Activated T-helper 1 cell treated with anti-CD3 and anti-CD28 coated beads, Interleukin-12 subunit alpha, Interleukin-12 subunit beta, Interleukin-2, Interleukin-4 antibody, amounts not matched to agents 30 ng/mL and 10 ng/mL and 1 ng/mL, durations not matched to agents 14 hours and 24 hours and 36 hours (primary cell): ENCODE measurements around the gene CCM2L. TPM values are rescaled to one million over a fixed set of nuclear protein-coding genes. Genes with fewer than 3 reads are reported as not detected.

Source experiments
- DNase-seq: peaks from one replicate; pipeline ENCODE4 v3.0.0; 2021; ENCODE audit warnings: low spot score
- H3K27ac Mint-ChIP-seq: one replicate; pipeline ENCODE4 v1.8.0; 2021; ENCODE audit warnings: mild to moderate bottlenecking, mixed read lengths
- H3K27me3 Mint-ChIP-seq: one replicate; pipeline ENCODE4 v1.8.0; 2022; ENCODE audit warnings: mild to moderate bottlenecking, moderate library complexity, mixed read lengths; ENCODE audit not compliant: insufficient read depth
- H3K36me3 Mint-ChIP-seq: one replicate; pipeline ENCODE4 v1.8.0; 2021; ENCODE audit warnings: low read depth, mixed read lengths
- H3K4me1 Mint-ChIP-seq: one replicate; pipeline ENCODE4 v1.8.0; 2021; ENCODE audit warnings: low read depth, mixed read lengths
- H3K4me3 Mint-ChIP-seq: one replicate; pipeline ENCODE4 v1.8.0; 2021; ENCODE audit warnings: mild to moderate bottlenecking, moderate library complexity, mixed read lengths
- H3K9me3 Mint-ChIP-seq: one replicate; pipeline ENCODE4 v1.8.0; 2021; ENCODE audit warnings: mixed read lengths
- intact Hi-C: fragments of 100-400 bp; cut with micrococcal nuclease; formaldehyde crosslinking; loops from one replicate; pipeline ENCODE4 v1.15.1; 2024
- total RNA-seq: library from RNA; stranded (reverse); gene quantifications from 2 replicates; pipeline ENCODE4 v1.2.3, GENCODE V29; 2022

The CCM2L gene
- total RNA-seq, 1 donor from 2014 or later, result not detected

- no peak for DNase-seq
- no peaks in the 10 kb centered on the region for H3K36me3 Mint-ChIP-seq
- H3K4me3 Mint-ChIP-seq, result no peak overlapping the region
- H3K4me1 Mint-ChIP-seq, result no peaks in the 10 kb centered on the region
- H3K27me3 Mint-ChIP-seq, result peaks cover 6% of the 10 kb centered on the region
- H3K9me3 Mint-ChIP-seq, result no peaks in the 10 kb centered on the region
- intact Hi-C loops, result no loop called here
- no peak overlapping the region for H3K27ac Mint-ChIP-seq
Measured at GRCh38 chr20:31979713-31980426, 30.4 kb upstream of the CCM2L start.

- Mint-ChIP-seq H3K4me1 (no peaks in the 10 kb centered on the region), H3K27me3 (peaks cover 6% of the 10 kb centered on the region), H3K4me3 (no peak overlapping the region), H3K36me3 (no peaks in the 10 kb centered on the region), H3K9me3 (no peaks in the 10 kb centered on the region), H3K27ac (no peak overlapping the region)
- no peak for DNase-seq
- intact Hi-C loops, result no loop called here
Measured at GRCh38 chr20:31981784-31982183, 28.5 kb upstream of the CCM2L start.

DNA sequence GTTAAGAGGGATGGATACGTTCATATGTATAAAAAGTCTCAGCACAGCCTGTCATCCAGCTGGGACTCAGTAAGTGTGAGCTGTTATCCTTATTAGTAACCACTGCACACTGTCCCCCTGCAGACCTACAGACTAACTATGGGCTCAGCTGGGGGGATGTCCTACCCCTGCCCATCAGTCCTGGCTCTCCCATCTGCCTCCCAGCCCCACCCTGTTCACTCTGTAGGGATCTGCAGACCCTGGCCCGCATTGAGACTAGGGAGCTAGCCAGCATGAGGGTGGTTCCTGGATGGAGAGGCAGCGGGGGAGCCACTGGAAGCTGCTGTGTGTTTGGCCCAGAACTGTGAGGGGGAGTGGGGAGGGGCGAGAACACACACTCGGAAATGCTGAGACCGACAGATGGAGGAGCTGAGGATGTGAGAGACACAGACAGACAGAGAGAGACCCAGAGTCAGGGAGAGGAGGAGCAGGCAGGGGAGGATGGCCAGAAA lies 25.2 kb upstream of the CCM2L start:
- DNase-seq, result no peak
- intact Hi-C loops, result no loop called here
- no peaks in the 10 kb centered on the region for H3K4me1 Mint-ChIP-seq
- no peaks in the 10 kb centered on the region for H3K9me3 Mint-ChIP-seq
- H3K27me3 Mint-ChIP-seq, result peaks cover 9% of the 10 kb centered on the region
- H3K36me3 Mint-ChIP-seq, result no peaks in the 10 kb centered on the region
- no peak overlapping the region for H3K27ac Mint-ChIP-seq
- H3K4me3 Mint-ChIP-seq, result no peak overlapping the region

GRCh38 chr20:31987744-31988143 lies 22.5 kb upstream of the CCM2L start:
- intact Hi-C loops, result no loop called here
- no peak for DNase-seq
- Mint-ChIP-seq H3K4me1 (no peaks in the 10 kb centered on the region), H3K9me3 (no peaks in the 10 kb centered on the region), H3K4me3 (no peak overlapping the region), H3K27ac (no peak overlapping the region), H3K27me3 (peaks cover 6% of the 10 kb centered on the region), H3K36me3 (no peaks in the 10 kb centered on the region)

- Mint-ChIP-seq H3K4me3 (no peak overlapping the region), H3K9me3 (no peaks in the 10 kb centered on the region), H3K36me3 (no peaks in the 10 kb centered on the region), H3K4me1 (no peaks in the 10 kb centered on the region), H3K27me3 (peaks cover 12% of the 10 kb centered on the region), H3K27ac (no peak overlapping the region)
- intact Hi-C loops, result no loop called here
- no peak for DNase-seq
Measured at GRCh38 chr20:31988430-31989015, 21.7 kb upstream of the CCM2L start.

GRCh38 chr20:31989030-31989645 lies 21.1 kb upstream of the CCM2L start:
- no peak for DNase-seq
- H3K27me3 Mint-ChIP-seq, result peaks cover 18% of the 10 kb centered on the region
- no peak overlapping the region for H3K4me3 Mint-ChIP-seq
- H3K9me3 Mint-ChIP-seq, result no peaks in the 10 kb centered on the region
- no peak overlapping the region for H3K27ac Mint-ChIP-seq
- no peaks in the 10 kb centered on the region for H3K36me3 Mint-ChIP-seq
- intact Hi-C loops, result no loop called here
- no peaks in the 10 kb centered on the region for H3K4me1 Mint-ChIP-seq

GRCh38 chr20:31990641-31991338 lies 19.4 kb upstream of the CCM2L start:
- intact Hi-C loops, result no loop called here
- no peak for DNase-seq
- H3K36me3 Mint-ChIP-seq, result no peaks in the 10 kb centered on the region
- no peaks in the 10 kb centered on the region for H3K9me3 Mint-ChIP-seq
- H3K4me1 Mint-ChIP-seq, result no peaks in the 10 kb centered on the region
- peaks cover 29% of the 10 kb centered on the region for H3K27me3 Mint-ChIP-seq
- no peak overlapping the region for H3K27ac Mint-ChIP-seq
- no peak overlapping the region for H3K4me3 Mint-ChIP-seq

DNA sequence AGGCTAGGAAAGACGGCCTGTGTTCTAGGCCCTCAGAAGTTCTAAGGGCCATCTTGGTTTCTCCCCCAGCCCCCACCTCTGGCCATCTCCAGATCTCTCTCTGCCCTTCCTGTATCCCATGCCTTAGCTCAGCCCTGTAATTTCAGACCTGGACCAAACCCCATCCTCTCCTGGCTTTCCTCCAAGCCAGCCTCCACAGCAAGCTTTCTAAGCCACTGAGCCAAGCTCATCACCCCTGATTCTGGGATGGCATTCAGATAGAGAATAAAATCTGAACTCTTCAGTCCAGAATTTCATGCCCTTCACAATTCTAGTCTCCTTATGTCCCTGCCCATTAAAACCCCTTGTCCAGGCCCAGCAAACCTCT lies 18.9 kb upstream of the CCM2L start:
- no peak for DNase-seq
- H3K4me1 Mint-ChIP-seq, result no peaks in the 10 kb centered on the region
- H3K36me3 Mint-ChIP-seq, result no peaks in the 10 kb centered on the region
- intact Hi-C loops, result no loop called here
- H3K9me3 Mint-ChIP-seq, result no peaks in the 10 kb centered on the region
- peaks cover 33% of the 10 kb centered on the region for H3K27me3 Mint-ChIP-seq
- H3K27ac Mint-ChIP-seq, result no peak overlapping the region
- H3K4me3 Mint-ChIP-seq, result no peak overlapping the region

GRCh38 chr20:31992086-31992485 lies 18.2 kb upstream of the CCM2L start:
- Mint-ChIP-seq H3K4me3 (no peak overlapping the region), H3K4me1 (no peaks in the 10 kb centered on the region), H3K36me3 (no peaks in the 10 kb centered on the region), H3K9me3 (no peaks in the 10 kb centered on the region), H3K27ac (no peak overlapping the region), H3K27me3 (peaks cover 33% of the 10 kb centered on the region)
- intact Hi-C loops, result no loop called here
- no peak for DNase-seq

- H3K36me3 Mint-ChIP-seq, result no peaks in the 10 kb centered on the region
- no peak overlapping the region for H3K4me3 Mint-ChIP-seq
- H3K27me3 Mint-ChIP-seq, result peaks cover 30% of the 10 kb centered on the region
- no peaks in the 10 kb centered on the region for H3K9me3 Mint-ChIP-seq
- H3K4me1 Mint-ChIP-seq, result no peaks in the 10 kb centered on the region
- intact Hi-C loops, result no loop called here
- no peak overlapping the region for H3K27ac Mint-ChIP-seq
- no peak for DNase-seq
Measured at GRCh38 chr20:31996996-31997395, 13.2 kb upstream of the CCM2L start.

GRCh38 chr20:31998246-31998645 lies 12.0 kb upstream of the CCM2L start:
- Mint-ChIP-seq H3K27me3 (peaks cover 24% of the 10 kb centered on the region), H3K36me3 (no peaks in the 10 kb centered on the region), H3K9me3 (no peaks in the 10 kb centered on the region), H3K4me3 (no peak overlapping the region), H3K4me1 (no peaks in the 10 kb centered on the region), H3K27ac (no peak overlapping the region)
- DNase-seq, result no peak
- intact Hi-C loops, result no loop called here

DNA sequence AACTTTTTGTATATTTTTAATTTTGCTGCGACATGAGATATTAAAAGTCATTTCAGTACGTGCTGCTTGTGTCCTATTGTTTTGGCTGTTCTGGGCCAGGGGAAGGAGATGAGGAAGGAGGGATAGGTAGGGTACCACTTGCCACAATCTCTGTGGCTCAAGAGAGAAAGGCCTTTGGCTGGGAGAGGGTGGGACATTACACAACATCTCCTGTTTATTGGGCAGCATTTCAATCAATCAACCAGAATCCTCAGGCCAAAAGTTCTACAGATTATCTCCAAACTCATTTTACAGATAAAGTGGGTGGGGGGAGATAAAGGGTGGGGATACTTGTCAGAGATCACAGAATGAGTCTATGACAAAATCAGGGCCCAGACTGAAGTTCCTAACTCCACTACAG lies 6.9 kb upstream of the CCM2L start:
- DNase-seq, result no peak
- Mint-ChIP-seq H3K27ac (no peak overlapping the region), H3K9me3 (no peaks in the 10 kb centered on the region), H3K4me3 (no peak overlapping the region), H3K27me3 (peaks cover 3% of the 10 kb centered on the region), H3K4me1 (peaks cover 10% of the 10 kb centered on the region), H3K36me3 (no peaks in the 10 kb centered on the region)
- intact Hi-C loops, result no loop called here

GRCh38 chr20:32004963-32005362 lies 5.3 kb upstream of the CCM2L start:
- H3K9me3 Mint-ChIP-seq, result no peaks in the 10 kb centered on the region
- peaks cover 7% of the 10 kb centered on the region for H3K27me3 Mint-ChIP-seq
- no peak overlapping the region for H3K27ac Mint-ChIP-seq
- H3K4me1 Mint-ChIP-seq, result peaks cover 11% of the 10 kb centered on the region
- no peak overlapping the region for H3K4me3 Mint-ChIP-seq
- no peak for DNase-seq
- intact Hi-C loops, result no loop called here
- no peaks in the 10 kb centered on the region for H3K36me3 Mint-ChIP-seq
